GM06990 (cell line): ENCODE results near the gene VDAC2.
A peak's percentile ranks its signal among the peaks of the same experiment; 100 is the strongest.

Experiments
- DNase-seq: peaks from one replicate; pipeline ENCODE4 v3.0.0-alpha.2; 2011; ENCODE audit not compliant: insufficient read length; ENCODE audit errors: extremely low read depth
- H3K27me3 ChIP-seq: replicated peaks from 2 replicates; pipeline ENCODE4 v1.6.0; 2011; ENCODE audit warnings: low read length; ENCODE audit not compliant: control insufficient read depth, insufficient read depth
- H3K36me3 ChIP-seq: 2 replicates; pipeline ENCODE4 v1.5.1; 2011; ENCODE audit warnings: low read length; ENCODE audit not compliant: control insufficient read depth, insufficient read depth
- H3K4me3 ChIP-seq: replicated peaks from 2 replicates; pipeline ENCODE4 v1.5.1; 2011; ENCODE audit warnings: low read depth, mild to moderate bottlenecking, control low read depth, low read length
- TF ChIP-seq, protein P1 (sequence below): IDR thresholded peaks from 2 replicates; pipeline ENCODE4 v1.5.1; 2011; ENCODE audit warnings: low read length, control low read depth, mild to moderate bottlenecking, inconsistent platforms; ENCODE audit not compliant: insufficient read depth, poor library complexity, severe bottlenecking

The VDAC2 gene

DNA sequence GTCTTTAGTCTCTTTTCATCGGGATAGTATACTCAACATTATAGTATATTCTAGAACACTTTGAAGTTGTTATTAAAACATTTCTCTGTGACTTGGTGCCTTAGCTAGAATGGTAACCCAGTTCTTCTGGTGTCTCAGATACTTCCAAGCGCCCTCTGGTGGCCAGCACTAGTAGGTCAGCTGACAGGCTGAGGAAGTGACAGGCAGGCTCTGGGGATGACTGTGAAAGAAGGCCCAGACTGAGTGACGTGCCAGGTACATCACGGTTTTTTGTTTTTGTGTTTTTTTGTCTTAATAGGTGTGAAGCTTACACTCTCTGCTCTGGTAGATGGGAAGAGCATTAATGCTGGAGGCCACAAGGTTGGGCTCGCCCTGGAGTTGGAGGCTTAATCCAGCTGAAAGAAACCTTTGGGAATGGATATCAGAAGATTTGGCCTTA is 20.0 kb downstream of the VDAC2 start:
- peaks cover 10% of the 10 kb centered on the region for H3K36me3 ChIP-seq
- no peak overlapping the region for H3K4me3 ChIP-seq
- TF ChIP-seq, protein P1, sequence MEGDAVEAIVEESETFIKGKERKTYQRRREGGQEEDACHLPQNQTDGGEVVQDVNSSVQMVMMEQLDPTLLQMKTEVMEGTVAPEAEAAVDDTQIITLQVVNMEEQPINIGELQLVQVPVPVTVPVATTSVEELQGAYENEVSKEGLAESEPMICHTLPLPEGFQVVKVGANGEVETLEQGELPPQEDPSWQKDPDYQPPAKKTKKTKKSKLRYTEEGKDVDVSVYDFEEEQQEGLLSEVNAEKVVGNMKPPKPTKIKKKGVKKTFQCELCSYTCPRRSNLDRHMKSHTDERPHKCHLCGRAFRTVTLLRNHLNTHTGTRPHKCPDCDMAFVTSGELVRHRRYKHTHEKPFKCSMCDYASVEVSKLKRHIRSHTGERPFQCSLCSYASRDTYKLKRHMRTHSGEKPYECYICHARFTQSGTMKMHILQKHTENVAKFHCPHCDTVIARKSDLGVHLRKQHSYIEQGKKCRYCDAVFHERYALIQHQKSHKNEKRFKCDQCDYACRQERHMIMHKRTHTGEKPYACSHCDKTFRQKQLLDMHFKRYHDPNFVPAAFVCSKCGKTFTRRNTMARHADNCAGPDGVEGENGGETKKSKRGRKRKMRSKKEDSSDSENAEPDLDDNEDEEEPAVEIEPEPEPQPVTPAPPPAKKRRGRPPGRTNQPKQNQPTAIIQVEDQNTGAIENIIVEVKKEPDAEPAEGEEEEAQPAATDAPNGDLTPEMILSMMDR = peak; percentile 94
- peak; percentile 64 for DNase-seq
- no peaks in the 10 kb centered on the region for H3K27me3 ChIP-seq

DNA sequence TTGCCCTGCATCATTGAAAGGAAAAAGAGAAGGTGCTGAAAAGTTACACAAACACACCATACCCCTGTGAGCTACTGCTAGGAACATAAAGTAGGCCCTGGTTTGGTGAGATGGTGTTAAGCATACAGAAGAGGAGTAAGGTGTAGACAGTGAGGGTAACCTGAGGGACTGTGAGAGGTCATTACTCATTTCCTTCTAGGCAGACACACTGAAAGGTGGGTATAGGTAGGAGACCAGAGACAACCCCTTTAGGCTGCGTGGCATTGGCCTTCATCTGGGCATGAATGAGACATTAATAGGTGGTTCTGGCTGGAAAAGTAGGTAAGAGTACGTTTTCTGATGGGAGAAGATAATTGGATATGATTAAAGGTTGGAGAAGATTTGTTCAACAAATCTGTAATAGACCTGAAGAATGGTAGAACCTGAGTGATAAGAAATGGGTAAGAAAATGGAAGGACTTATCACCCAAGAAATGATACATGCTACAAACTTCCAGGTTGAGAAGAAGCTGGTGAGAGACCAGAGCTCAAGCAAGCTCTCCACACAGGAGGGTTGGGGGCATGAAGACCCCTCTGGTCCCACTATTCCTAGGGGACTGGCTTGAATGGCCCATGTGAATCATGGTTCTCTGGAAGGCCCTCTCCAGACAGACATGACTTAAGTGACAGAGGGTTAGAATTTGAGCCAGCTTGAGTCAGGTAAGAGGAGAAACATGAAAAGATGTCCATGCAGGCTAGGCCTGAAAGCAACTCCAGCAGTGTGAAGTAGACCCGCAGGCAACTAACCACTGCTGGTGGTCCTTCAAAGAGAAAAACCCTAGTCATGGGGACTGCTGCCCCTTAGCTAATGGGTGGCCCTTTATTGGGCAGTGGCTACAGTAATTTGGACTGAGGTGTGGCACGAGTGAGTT is 21.3 kb downstream of the VDAC2 start:
- H3K36me3 ChIP-seq = peaks cover 10% of the 10 kb centered on the region

DNA sequence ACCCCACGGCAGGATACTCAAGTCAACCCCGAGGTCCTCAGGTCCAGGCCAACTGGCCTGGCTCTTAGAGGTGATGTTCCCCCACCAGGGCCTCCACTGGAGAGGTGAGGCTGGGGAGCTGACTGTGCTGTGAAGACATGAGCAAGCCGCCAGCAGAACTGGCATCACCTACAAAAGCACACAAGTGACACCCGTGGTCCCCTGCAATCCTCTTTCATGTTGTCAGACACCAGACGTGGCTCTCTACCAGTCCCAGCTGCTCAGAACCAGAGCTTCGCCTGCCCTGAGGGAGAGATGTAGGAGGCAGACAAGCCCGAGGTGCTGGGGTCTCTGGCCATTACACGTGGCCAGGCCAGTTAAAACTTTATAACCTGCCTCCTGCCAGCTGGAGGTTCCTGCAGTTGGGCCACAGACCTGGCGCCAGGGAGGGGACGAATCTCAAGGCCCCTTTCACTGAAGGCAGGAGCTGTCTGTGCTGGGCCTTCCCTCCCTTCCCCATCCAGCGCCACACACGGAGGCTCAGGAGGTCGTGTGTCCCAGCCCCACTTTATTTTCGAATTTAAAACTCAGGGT is 22.9 kb downstream of the VDAC2 start:
- Histone ChIP-seq H3K27me3 (no peaks in the 10 kb centered on the region), H3K4me3 (peak overlapping the region; percentile 45), H3K36me3 (peaks cover 10% of the 10 kb centered on the region)
- TF ChIP-seq, protein P1 = no peak
- DNase-seq = no peak

More for the DNA sequence above, 21.3 kb downstream of the VDAC2 start:
- H3K27me3 ChIP-seq = no peaks in the 10 kb centered on the region
- TF ChIP-seq, protein P1 = no peak
- no peak overlapping the region for H3K4me3 ChIP-seq
- no peak for DNase-seq

DNA sequence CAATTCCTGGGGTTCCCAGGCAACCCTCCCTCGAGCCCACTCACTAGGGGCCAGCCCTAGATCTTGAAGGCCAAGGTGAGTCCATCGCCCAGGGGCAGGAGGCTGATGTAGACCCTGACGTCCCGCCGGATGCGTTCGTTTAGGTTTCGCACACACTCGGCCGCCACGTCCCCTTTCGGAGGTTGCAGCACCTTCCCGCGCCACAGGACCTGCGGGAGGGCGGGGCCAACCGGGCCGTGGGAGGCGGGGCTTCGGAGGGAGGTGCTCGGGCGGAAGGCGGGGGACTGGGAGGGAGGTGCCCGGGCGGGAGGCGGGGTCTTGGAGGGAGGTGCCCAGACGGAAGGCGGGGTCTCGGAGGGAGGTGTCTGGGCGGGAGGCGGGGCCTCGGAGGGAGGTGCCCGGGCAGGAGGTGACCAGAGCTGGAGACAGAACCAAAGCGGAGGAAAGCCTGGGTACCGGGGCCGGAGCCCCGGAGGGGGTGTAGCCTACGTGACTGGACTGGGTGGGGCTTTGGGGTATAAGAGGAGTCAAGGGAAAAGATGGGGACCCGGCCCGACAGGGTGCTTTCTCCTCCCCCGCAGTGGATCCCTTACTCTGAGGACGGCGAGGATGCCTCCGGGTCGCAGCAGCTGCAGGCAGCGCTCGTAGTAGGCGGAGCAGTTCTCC is 23.6 kb downstream of the VDAC2 start:
- peak overlapping the region; percentile 85 for H3K4me3 ChIP-seq
- TF ChIP-seq, protein P1 = no peak
- peaks cover 10% of the 10 kb centered on the region for H3K36me3 ChIP-seq
- no peaks in the 10 kb centered on the region for H3K27me3 ChIP-seq
- peak; percentile 95 for DNase-seq

DNA sequence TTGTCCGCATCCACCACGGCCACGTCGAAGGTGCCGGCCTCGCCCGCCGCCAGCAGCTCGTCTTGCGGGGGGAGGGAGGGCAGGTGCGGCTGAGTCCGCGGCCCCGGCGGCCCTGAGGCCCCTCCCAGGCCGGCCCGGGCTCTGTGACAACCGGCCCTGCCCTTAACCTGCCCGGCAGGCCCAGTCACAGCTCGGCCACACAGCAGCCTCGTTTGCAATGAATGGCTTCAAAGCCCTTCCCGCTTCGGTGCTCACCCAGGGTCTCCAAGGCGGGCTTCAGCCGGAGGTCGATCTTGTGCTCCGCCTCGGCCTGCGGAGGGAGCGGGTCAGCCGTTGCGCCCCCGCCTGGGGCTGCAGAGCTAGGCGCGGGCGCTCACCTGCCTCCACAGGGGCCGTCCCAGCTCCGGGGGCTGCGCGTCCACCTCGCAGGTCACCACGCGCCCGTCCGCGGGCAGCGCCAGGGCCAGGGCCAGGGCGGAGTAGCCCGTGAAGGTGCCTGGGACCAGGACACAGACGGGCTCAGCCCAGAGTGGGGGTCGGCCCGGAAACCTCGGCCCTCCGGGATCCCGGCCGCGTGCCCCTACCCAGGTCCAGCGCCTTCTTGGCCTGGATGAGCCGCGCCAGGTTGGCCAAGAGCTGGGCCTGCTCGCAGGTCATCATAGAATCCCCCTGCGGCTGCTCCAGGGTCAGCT is 24.2 kb downstream of the VDAC2 start:
- Histone ChIP-seq H3K36me3 (peaks cover 10% of the 10 kb centered on the region), H3K27me3 (no peaks in the 10 kb centered on the region; the same call in 1 of the 2 replicates), H3K4me3 (peak overlapping the region; percentile 85)
- TF ChIP-seq, protein P1 = no peak
- DNase-seq = no peak
